HepG2 (cell line): ENCODE results near the gene S100P. TPM values are rescaled to one million over a fixed set of nuclear protein-coding genes. Genes with fewer than 3 reads are reported as not detected.
A peak's percentile ranks its signal among the peaks of the same experiment; 100 is the strongest.

Experiments used
- AGO2 ChIP-seq: fragments of 200-400 bp; formaldehyde crosslinking; optimal IDR thresholded peaks from 2 replicates; pipeline ENCODE3; 2017; ENCODE audit warnings: mild to moderate bottlenecking, low read depth, low read length, moderate library complexity
- BCLAF1 ChIP-seq: fragments of 450-650 bp; IDR thresholded peaks from 2 replicates; pipeline ENCODE4 v1.6.1; 2017; ENCODE audit warnings: mild to moderate bottlenecking
- FOXA3 ChIP-seq: IDR thresholded peaks from 2 replicates; pipeline ENCODE4 v1.6.1; 2016; ENCODE audit warnings: missing genetic modification reagents, missing compliant biosample characterization
- RBFOX2 ChIP-seq: fragments of 200-400 bp; formaldehyde crosslinking; IDR thresholded peaks from 2 replicates; pipeline ENCODE4 v1.6.1; 2017; ENCODE audit warnings: low read depth, mild to moderate bottlenecking, low read length
- ZBTB10 ChIP-seq: sonication (generic); formaldehyde crosslinking; IDR thresholded peaks from 2 replicates; pipeline ENCODE4 v1.4.0; 2020; ENCODE audit warnings: missing genetic modification reagents, borderline replicate concordance
- ZNF292 ChIP-seq: sonication (generic); formaldehyde crosslinking; IDR thresholded peaks from 2 replicates; pipeline ENCODE4 v1.8.1; 2022; ENCODE audit warnings: mild to moderate bottlenecking, low read depth, missing genetic modification reagents, borderline replicate concordance
- polyA plus RNA-seq, 8 experiments: library from polyadenylated mRNA; depleted of rRNA in 3 of 8; stranded (reverse) in 7 of 8; unstranded in 1 of 8; fragments of >200 nt; fragmentation: Illumina TruSeq in 4 of 8; extraction: Trizol in 4 of 8; gene quantifications; 2 replicates each; pipeline versions ENCODE4 v1.2.1 to v1.2.3, GENCODE V29; 2011 to 2016; ENCODE audit warnings: low read depth in 4 of 8, missing spikeins in 1 of 8, mixed read lengths in 1 of 8; ENCODE audit not compliant: insufficient read depth in 1 of 8
- total RNA-seq, 5 experiments: library from RNA; depleted of rRNA; stranded (reverse); fragments of >200 nt; fragmentation: Illumina TruSeq; extraction: Trizol; gene quantifications; 2 replicates each; pipeline ENCODE4 v1.2.3, GENCODE V29; 2016; ENCODE audit warnings: low read depth in 1 of 5
- TF ChIP-seq, protein P1 (sequence below): IDR thresholded peaks from 2 replicates; pipeline ENCODE4 v1.4.0; 2020; ENCODE audit warnings: mild to moderate bottlenecking, missing genetic modification reagents
- TF ChIP-seq, protein P2 (sequence below): IDR thresholded peaks from 2 replicates; pipeline ENCODE4 v1.6.1; 2016
- TF ChIP-seq, protein P3 (sequence below): sonication (generic); formaldehyde crosslinking; IDR thresholded peaks from 2 replicates; pipeline ENCODE4 v1.8.0; 2022; ENCODE audit warnings: low read depth, missing genetic modification reagents
- TF ChIP-seq, protein P4 (sequence below): sonication (generic); formaldehyde crosslinking; IDR thresholded peaks from 2 replicates; pipeline ENCODE4 v1.9.0; 2021; ENCODE audit warnings: mild to moderate bottlenecking, missing genetic modification reagents

The S100P gene
- total and polyA plus RNA-seq, 2 of the 13 experiments (the other 11 are each of a cell fraction or from before 2014, with no cell fraction given): 278 to 1,649 TPM

- TF ChIP-seq ZBTB10 (CRISPR knock-in tag) (no peak), BCLAF1 (no peak), RBFOX2 (no peak), ZNF292 (CRISPR knock-in tag) (no peak), FOXA3 (CRISPR knock-in tag) (peak; percentile 43), AGO2 (no peak)
- TF ChIP-seq, protein P1, sequence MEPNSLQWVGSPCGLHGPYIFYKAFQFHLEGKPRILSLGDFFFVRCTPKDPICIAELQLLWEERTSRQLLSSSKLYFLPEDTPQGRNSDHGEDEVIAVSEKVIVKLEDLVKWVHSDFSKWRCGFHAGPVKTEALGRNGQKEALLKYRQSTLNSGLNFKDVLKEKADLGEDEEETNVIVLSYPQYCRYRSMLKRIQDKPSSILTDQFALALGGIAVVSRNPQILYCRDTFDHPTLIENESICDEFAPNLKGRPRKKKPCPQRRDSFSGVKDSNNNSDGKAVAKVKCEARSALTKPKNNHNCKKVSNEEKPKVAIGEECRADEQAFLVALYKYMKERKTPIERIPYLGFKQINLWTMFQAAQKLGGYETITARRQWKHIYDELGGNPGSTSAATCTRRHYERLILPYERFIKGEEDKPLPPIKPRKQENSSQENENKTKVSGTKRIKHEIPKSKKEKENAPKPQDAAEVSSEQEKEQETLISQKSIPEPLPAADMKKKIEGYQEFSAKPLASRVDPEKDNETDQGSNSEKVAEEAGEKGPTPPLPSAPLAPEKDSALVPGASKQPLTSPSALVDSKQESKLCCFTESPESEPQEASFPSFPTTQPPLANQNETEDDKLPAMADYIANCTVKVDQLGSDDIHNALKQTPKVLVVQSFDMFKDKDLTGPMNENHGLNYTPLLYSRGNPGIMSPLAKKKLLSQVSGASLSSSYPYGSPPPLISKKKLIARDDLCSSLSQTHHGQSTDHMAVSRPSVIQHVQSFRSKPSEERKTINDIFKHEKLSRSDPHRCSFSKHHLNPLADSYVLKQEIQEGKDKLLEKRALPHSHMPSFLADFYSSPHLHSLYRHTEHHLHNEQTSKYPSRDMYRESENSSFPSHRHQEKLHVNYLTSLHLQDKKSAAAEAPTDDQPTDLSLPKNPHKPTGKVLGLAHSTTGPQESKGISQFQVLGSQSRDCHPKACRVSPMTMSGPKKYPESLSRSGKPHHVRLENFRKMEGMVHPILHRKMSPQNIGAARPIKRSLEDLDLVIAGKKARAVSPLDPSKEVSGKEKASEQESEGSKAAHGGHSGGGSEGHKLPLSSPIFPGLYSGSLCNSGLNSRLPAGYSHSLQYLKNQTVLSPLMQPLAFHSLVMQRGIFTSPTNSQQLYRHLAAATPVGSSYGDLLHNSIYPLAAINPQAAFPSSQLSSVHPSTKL (CRISPR knock-in tag): 0 out of 2 replicates have a peak, but pooled peaks have one; percentile 30
- TF ChIP-seq, protein P2, sequence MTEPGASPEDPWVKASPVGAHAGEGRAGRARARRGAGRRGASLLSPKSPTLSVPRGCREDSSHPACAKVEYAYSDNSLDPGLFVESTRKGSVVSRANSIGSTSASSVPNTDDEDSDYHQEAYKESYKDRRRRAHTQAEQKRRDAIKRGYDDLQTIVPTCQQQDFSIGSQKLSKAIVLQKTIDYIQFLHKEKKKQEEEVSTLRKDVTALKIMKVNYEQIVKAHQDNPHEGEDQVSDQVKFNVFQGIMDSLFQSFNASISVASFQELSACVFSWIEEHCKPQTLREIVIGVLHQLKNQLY (CRISPR knock-in tag): no peak
- TF ChIP-seq, protein P3, sequence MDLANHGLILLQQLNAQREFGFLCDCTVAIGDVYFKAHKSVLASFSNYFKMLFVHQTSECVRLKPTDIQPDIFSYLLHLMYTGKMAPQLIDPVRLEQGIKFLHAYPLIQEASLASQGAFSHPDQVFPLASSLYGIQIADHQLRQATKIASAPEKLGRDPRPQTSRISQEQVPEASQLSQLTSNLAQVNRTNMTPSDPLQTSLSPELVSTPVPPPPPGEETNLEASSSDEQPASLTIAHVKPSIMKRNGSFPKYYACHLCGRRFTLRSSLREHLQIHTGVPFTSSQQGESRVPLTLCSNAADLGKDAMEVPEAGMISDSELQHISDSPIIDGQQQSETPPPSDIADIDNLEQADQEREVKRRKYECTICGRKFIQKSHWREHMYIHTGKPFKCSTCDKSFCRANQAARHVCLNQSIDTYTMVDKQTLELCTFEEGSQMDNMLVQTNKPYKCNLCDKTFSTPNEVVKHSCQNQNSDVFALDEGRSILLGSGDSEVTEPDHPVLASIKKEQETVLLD (CRISPR knock-in tag): no peak
- TF ChIP-seq, protein P4, sequence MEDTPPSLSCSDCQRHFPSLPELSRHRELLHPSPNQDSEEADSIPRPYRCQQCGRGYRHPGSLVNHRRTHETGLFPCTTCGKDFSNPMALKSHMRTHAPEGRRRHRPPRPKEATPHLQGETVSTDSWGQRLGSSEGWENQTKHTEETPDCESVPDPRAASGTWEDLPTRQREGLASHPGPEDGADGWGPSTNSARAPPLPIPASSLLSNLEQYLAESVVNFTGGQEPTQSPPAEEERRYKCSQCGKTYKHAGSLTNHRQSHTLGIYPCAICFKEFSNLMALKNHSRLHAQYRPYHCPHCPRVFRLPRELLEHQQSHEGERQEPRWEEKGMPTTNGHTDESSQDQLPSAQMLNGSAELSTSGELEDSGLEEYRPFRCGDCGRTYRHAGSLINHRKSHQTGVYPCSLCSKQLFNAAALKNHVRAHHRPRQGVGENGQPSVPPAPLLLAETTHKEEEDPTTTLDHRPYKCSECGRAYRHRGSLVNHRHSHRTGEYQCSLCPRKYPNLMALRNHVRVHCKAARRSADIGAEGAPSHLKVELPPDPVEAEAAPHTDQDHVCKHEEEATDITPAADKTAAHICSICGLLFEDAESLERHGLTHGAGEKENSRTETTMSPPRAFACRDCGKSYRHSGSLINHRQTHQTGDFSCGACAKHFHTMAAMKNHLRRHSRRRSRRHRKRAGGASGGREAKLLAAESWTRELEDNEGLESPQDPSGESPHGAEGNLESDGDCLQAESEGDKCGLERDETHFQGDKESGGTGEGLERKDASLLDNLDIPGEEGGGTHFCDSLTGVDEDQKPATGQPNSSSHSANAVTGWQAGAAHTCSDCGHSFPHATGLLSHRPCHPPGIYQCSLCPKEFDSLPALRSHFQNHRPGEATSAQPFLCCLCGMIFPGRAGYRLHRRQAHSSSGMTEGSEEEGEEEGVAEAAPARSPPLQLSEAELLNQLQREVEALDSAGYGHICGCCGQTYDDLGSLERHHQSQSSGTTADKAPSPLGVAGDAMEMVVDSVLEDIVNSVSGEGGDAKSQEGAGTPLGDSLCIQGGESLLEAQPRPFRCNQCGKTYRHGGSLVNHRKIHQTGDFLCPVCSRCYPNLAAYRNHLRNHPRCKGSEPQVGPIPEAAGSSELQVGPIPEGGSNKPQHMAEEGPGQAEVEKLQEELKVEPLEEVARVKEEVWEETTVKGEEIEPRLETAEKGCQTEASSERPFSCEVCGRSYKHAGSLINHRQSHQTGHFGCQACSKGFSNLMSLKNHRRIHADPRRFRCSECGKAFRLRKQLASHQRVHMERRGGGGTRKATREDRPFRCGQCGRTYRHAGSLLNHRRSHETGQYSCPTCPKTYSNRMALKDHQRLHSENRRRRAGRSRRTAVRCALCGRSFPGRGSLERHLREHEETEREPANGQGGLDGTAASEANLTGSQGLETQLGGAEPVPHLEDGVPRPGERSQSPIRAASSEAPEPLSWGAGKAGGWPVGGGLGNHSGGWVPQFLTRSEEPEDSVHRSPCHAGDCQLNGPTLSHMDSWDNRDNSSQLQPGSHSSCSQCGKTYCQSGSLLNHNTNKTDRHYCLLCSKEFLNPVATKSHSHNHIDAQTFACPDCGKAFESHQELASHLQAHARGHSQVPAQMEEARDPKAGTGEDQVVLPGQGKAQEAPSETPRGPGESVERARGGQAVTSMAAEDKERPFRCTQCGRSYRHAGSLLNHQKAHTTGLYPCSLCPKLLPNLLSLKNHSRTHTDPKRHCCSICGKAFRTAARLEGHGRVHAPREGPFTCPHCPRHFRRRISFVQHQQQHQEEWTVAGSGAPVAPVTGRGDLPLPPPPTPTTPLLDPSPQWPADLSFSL: no peak
Observed at GRCh38 chr4:6703786-6704185, 10.1 kb downstream of the S100P start (continued).
